ENCODE results near the gene RASSF8. TPM values are rescaled to one million over a fixed set of nuclear protein-coding genes. Genes with fewer than 3 reads are reported as not detected.
A peak's percentile ranks its signal among the peaks of the same experiment; 100 is the strongest.

Gene RASSF8
- total RNA-seq, 4 donors from 2014 or later, result 56.8 to 81.0 (median 77.3) TPM

GRCh38 chr12:26010293-26010821 lies 51.9 kb downstream of the RASSF8 start:
- TF ChIP-seq POLR2AphosphoS5 (IDR thresholded peaks at IDR 0.05) (no peak), EP300 (IDR thresholded peaks at IDR 0.05) (no peak), CTCF (IDR thresholded peaks at IDR 0.05) (no peak), POLR2A (IDR thresholded peaks at IDR 0.05; ENCODE audit: low read depth) (no peak)
- no peak for DNase-seq (ENCODE audit: extremely low spot score)
- Histone ChIP-seq H3K4me1 (peaks cover 34 to 66% (median 50%) of the 10 kb centered on the region in 4 donors), H3K27ac (replicated peaks in 1 of 4) (peak overlapping the region; percentile 73 to 88 (median 82)), H3K36me3 (no peaks in the 10 kb centered on the region), H3K4me3 (no peak overlapping the region), H3K27me3 (no peaks in the 10 kb centered on the region), H3K9me3 (no peaks in the 10 kb centered on the region)
- intact Hi-C loops (cut with DNase I), result loop anchor here (5.0 kb wide), 1 partner anchor 38 kb away; no protein-coding TSS in a partner anchor
- 59% methylated on average over 6 of the region's 6 CpGs for WGBS

GRCh38 chr12:26011099-26011498 lies 52.6 kb downstream of the RASSF8 start:
- DNase-seq (ENCODE audit: extremely low spot score), result no peak
- intact Hi-C loops (cut with DNase I), result loop anchor here (5.0 kb wide), 1 partner anchor 39 kb away; no protein-coding TSS in a partner anchor
- 15% methylated on average over 2 of the region's 2 CpGs for WGBS
- H3K4me1 ChIP-seq, result peaks cover 34 to 68% (median 51%) of the 10 kb centered on the region in 4 donors
- H3K27me3 ChIP-seq, result no peaks in the 10 kb centered on the region
- no peak overlapping the region for H3K4me3 ChIP-seq
- no peaks in the 10 kb centered on the region for H3K9me3 ChIP-seq
- H3K36me3 ChIP-seq, result no peaks in the 10 kb centered on the region
- peak overlapping the region; percentile 73 to 88 (median 82) for H3K27ac ChIP-seq (replicated peaks in 1 of 4)
- no peak for TF ChIP-seq CTCF (IDR thresholded peaks at IDR 0.05)
- TF ChIP-seq POLR2A (IDR thresholded peaks at IDR 0.05; ENCODE audit: low read depth), result no peak
- TF ChIP-seq POLR2AphosphoS5 (IDR thresholded peaks at IDR 0.05), result peak; percentile 55 to 76
- no peak for TF ChIP-seq EP300 (IDR thresholded peaks at IDR 0.05)

- intact Hi-C loops (cut with DNase I), result loop anchor here (5.0 kb wide), 1 partner anchor 42 kb away; no protein-coding TSS in a partner anchor
- TF ChIP-seq CTCF (IDR thresholded peaks at IDR 0.05), result no peak
- no peak for TF ChIP-seq POLR2AphosphoS5 (IDR thresholded peaks at IDR 0.05)
- no peak for TF ChIP-seq POLR2A (IDR thresholded peaks at IDR 0.05; ENCODE audit: low read depth)
- TF ChIP-seq EP300 (IDR thresholded peaks at IDR 0.05), result no peak
- no peak overlapping the region for H3K4me3 ChIP-seq
- no peaks in the 10 kb centered on the region for H3K27me3 ChIP-seq
- peak overlapping the region in 3 of 4 donors; percentile 2 to 34 (median 32) for H3K27ac ChIP-seq (replicated peaks in 1 of 4)
- peaks cover 37 to 71% (median 47%) of the 10 kb centered on the region in 4 donors for H3K4me1 ChIP-seq
- no peaks in the 10 kb centered on the region for H3K36me3 ChIP-seq
- no peak for DNase-seq (ENCODE audit: extremely low spot score)
- no peaks in the 10 kb centered on the region for H3K9me3 ChIP-seq
- 75% methylated on average over 6 of the region's 6 CpGs for WGBS
Observed at GRCh38 chr12:26014085-26014484, 55.6 kb downstream of the RASSF8 start.

- H3K9me3 ChIP-seq, result no peaks in the 10 kb centered on the region
- TF ChIP-seq POLR2AphosphoS5 (IDR thresholded peaks at IDR 0.05) (no peak), POLR2A (IDR thresholded peaks at IDR 0.05; ENCODE audit: low read depth) (no peak)
- no peak overlapping the region for H3K4me3 ChIP-seq
- no peak overlapping the region for H3K27ac ChIP-seq (replicated peaks in 1 of 4)
- peaks cover 13 to 52% (median 26%) of the 10 kb centered on the region in 4 donors for H3K4me1 ChIP-seq
- H3K27me3 ChIP-seq, result no peaks in the 10 kb centered on the region
- DNase-seq (ENCODE audit: extremely low spot score), result no peak
- intact Hi-C loops (cut with DNase I), result loop anchor here (5.0 kb wide), 1 partner anchor 59 kb away; the partner anchor contains the start of gene RASSF8
- no peaks in the 10 kb centered on the region for H3K36me3 ChIP-seq
- 72% methylated on average over 2 of the region's 2 CpGs for WGBS
Observed at GRCh38 chr12:26016516-26016915, 58.0 kb downstream of the RASSF8 start.

- Histone ChIP-seq H3K9me3 (no peaks in the 10 kb centered on the region), H3K27ac (replicated peaks in 1 of 4) (peak overlapping the region in 1 of 4 donors; percentile 8), H3K27me3 (no peaks in the 10 kb centered on the region), H3K4me3 (no peak overlapping the region), H3K4me1 (peaks cover 8 to 42% (median 27%) of the 10 kb centered on the region in 4 donors), H3K36me3 (no peaks in the 10 kb centered on the region)
- TF ChIP-seq POLR2A (IDR thresholded peaks at IDR 0.05; ENCODE audit: low read depth) (no peak), POLR2AphosphoS5 (IDR thresholded peaks at IDR 0.05) (no peak), EP300 (IDR thresholded peaks at IDR 0.05) (no peak), CTCF (IDR thresholded peaks at IDR 0.05) (peak; percentile 48 to 69 (median 48))
- 57% methylated on average over 4 of the region's 4 CpGs for WGBS
- no peak for DNase-seq (ENCODE audit: extremely low spot score)
- intact Hi-C loops (cut with DNase I), result loop anchor here (5.0 kb wide), 1 partner anchor 60 kb away; the partner anchor contains the start of gene RASSF8
Observed at GRCh38 chr12:26017484-26018211, 59.2 kb downstream of the RASSF8 start.

Data from esophagus muscularis mucosa (tissue), 4 donors.